B cell (primary cell): ENCODE results near the gene TNFRSF1B. TPM values are rescaled to one million over a fixed set of nuclear protein-coding genes. Genes with fewer than 3 reads are reported as not detected.

Experiments
- ATAC-seq: fragments of 200-7000 bp; cut with Tn5 transposase; one replicate; pipeline ENCODE4 v1.10.0; 2021; ENCODE audit warnings: low read depth, mild to moderate bottlenecking, moderate number of reproducible peaks, moderate library complexity
- CTCF ChIA-PET: fragments of 350-600 bp; sonication (Branson Sonifier 250); formaldehyde crosslinking; loops from one replicate; lab custom pipeline; 2021; ENCODE audit warnings: antibody characterized with exemption, inconsistent platforms; lab: Charles Lee
- POLR2A ChIA-PET: fragments of 350-600 bp; sonication (Branson Sonifier 250); formaldehyde crosslinking; loops from one replicate; lab custom pipeline; 2021; ENCODE audit warnings: antibody characterized with exemption; lab: Charles Lee
- DNase-seq: peaks from one replicate; pipeline ENCODE4 v3.0.0; 2013
- H2AFZ ChIP-seq: 2 replicates; pipeline ENCODE4 v1.6.1; 2012; ENCODE audit warnings: mild to moderate bottlenecking, low read depth, low read length; ENCODE audit not compliant: insufficient read depth, poor library complexity, severe bottlenecking
- H3K27ac ChIP-seq, 2 donors: 1 replicate in 1 of 2; 2 replicates in 1 of 2; pipeline ENCODE4 v1.5.1; 2012 to 2013; ENCODE audit warnings: low read length in 2 of 2, mild to moderate bottlenecking in 2 of 2, moderate library complexity in 1 of 2
- H3K27me3 ChIP-seq, 4 experiments: fragments of 200-600 bp in 1 of 4; sonication (generic) in 1 of 4; replicated peaks in 1 of 4; 1 replicate in 2 of 4; 2 replicates in 2 of 4; pipeline versions ENCODE4 v1.6.1 to v1.7.0; 2013 to 2016; ENCODE audit warnings: low read length in 3 of 4, mild to moderate bottlenecking in 2 of 4, mixed read lengths in 1 of 4, moderate library complexity in 1 of 4; ENCODE audit not compliant: insufficient read depth in 4 of 4, control insufficient read depth in 3 of 4; ENCODE audit errors: control extremely low read depth in 1 of 4
- H3K36me3 ChIP-seq, 2 experiments: replicated peaks in 1 of 2; 1 replicate in 1 of 2; 2 replicates in 1 of 2; pipeline versions ENCODE4 v1.6.1 to v1.7.1; 2013; ENCODE audit warnings: low read length in 1 of 2; ENCODE audit not compliant: insufficient read depth in 2 of 2, control insufficient read depth in 1 of 2; ENCODE audit errors: control extremely low read depth in 1 of 2, extremely low read depth in 1 of 2
- H3K4me1 ChIP-seq, 2 donors: fragments of 200-600 bp in 1 of 2; sonication (generic) in 1 of 2; 1 replicate in 1 of 2; 2 replicates in 1 of 2; pipeline versions ENCODE4 v1.5.1 to v1.6.1; 2013 to 2017; ENCODE audit warnings: low read length in 2 of 2; ENCODE audit not compliant: control insufficient read depth in 2 of 2, insufficient read depth in 2 of 2
- H3K4me2 ChIP-seq: replicated peaks from 2 replicates; pipeline ENCODE3; 2012; ENCODE audit warnings: mild to moderate bottlenecking, low read depth, low read length; ENCODE audit not compliant: poor library complexity, severe bottlenecking
- H3K4me3 ChIP-seq, 5 experiments: fragments of 200-600 bp in 1 of 5; sonication (generic) in 1 of 5; 1 replicate in 3 of 5; 2 replicates in 2 of 5; pipeline versions ENCODE4 v1.5.1 to v1.7.0; 2011 to 2016; ENCODE audit warnings: low read length in 4 of 5, mild to moderate bottlenecking in 4 of 5, low read depth in 2 of 5, control low read depth in 1 of 5, moderate library complexity in 1 of 5; ENCODE audit not compliant: insufficient read depth in 1 of 5; ENCODE audit errors: control extremely low read depth in 1 of 5, extremely low read depth in 1 of 5
- H3K79me2 ChIP-seq: fragments of 200-600 bp; sonication (generic); one replicate; pipeline ENCODE4 v1.6.0; 2016; ENCODE audit warnings: low read length; ENCODE audit not compliant: control insufficient read depth, insufficient read depth
- H3K9ac ChIP-seq: fragments of 200-600 bp; sonication (generic); 2 replicates; pipeline ENCODE4 v1.6.1; 2017; ENCODE audit warnings: mild to moderate bottlenecking, low read length, moderate library complexity
- H3K9me3 ChIP-seq, 3 donors: one replicate each; pipeline versions ENCODE4 v1.6.1 to v1.7.1; 2013; ENCODE audit warnings: low read length in 2 of 3; ENCODE audit not compliant: control insufficient read depth in 2 of 3, insufficient read depth in 1 of 3; ENCODE audit errors: control extremely low read depth in 1 of 3
- H4K20me1 ChIP-seq: 2 replicates; pipeline ENCODE4 v1.6.0; 2012; ENCODE audit warnings: mild to moderate bottlenecking, low read length; ENCODE audit not compliant: insufficient read depth, control insufficient read depth, poor library complexity, severe bottlenecking
- H3K27ac Mint-ChIP-seq: one replicate; pipeline ENCODE4 v1.8.0; 2021; ENCODE audit warnings: mixed read lengths
- H3K27me3 Mint-ChIP-seq: one replicate; pipeline ENCODE4 v1.8.0; 2021; ENCODE audit warnings: mixed read lengths
- H3K4me1 Mint-ChIP-seq: one replicate; pipeline ENCODE4 v1.8.0; 2021; ENCODE audit warnings: mixed read lengths
- H3K4me3 Mint-ChIP-seq: one replicate; pipeline ENCODE4 v1.8.0; 2021; ENCODE audit warnings: mixed read lengths
- H3K9me3 Mint-ChIP-seq: one replicate; pipeline ENCODE4 v1.8.0; 2022; ENCODE audit warnings: mixed read lengths; ENCODE audit not compliant: insufficient read depth
- EZH2 ChIP-seq: IDR thresholded peaks from 2 replicates; pipeline ENCODE4 v1.6.1; 2012; ENCODE audit warnings: borderline replicate concordance, low read depth, mild to moderate bottlenecking, moderate library complexity, low read length; ENCODE audit not compliant: insufficient read depth, poor library complexity, severe bottlenecking
- WGBS: methylation state at CpG from one replicate; pipeline ENCODE4 v1.1.5; 2013; ENCODE audit warnings: missing lambda C conversion rate; ENCODE audit not compliant: insufficient coverage; 5-methylcytosine and 5-hydroxymethylcytosine counted together
- intact Hi-C: fragments of 100-400 bp; cut with micrococcal nuclease; formaldehyde crosslinking; loops from one replicate; pipeline ENCODE4 v1.10.0; 2022
- polyA plus RNA-seq: library from polyadenylated mRNA; depleted of rRNA; stranded (reverse); fragments of >200 nt; gene quantifications from 2 replicates; pipeline ENCODE4 v1.2.3, GENCODE V29; 2012
- total RNA-seq, 2 donors: library from RNA; stranded (reverse); fragments of 120-200 nt in 1 of 2; gene quantifications; 1 replicate in 1 of 2; 2 replicates in 1 of 2; pipeline versions ENCODE4 v1.2.3 to v1.2.4, GENCODE V29; 2013 to 2022
- TF ChIP-seq, protein P1 (sequence below): fragments of 200-600 bp; IDR thresholded peaks from one replicate; pipeline ENCODE4 v1.8.0; 2022; ENCODE audit warnings: antibody characterized with exemption, mild to moderate bottlenecking

TNFRSF1B gene
- total and polyA plus RNA-seq, 2 donors (not counting 1 experiment from before 2014, with no cell fraction given): 37.7 to 99.4 TPM

DNA sequence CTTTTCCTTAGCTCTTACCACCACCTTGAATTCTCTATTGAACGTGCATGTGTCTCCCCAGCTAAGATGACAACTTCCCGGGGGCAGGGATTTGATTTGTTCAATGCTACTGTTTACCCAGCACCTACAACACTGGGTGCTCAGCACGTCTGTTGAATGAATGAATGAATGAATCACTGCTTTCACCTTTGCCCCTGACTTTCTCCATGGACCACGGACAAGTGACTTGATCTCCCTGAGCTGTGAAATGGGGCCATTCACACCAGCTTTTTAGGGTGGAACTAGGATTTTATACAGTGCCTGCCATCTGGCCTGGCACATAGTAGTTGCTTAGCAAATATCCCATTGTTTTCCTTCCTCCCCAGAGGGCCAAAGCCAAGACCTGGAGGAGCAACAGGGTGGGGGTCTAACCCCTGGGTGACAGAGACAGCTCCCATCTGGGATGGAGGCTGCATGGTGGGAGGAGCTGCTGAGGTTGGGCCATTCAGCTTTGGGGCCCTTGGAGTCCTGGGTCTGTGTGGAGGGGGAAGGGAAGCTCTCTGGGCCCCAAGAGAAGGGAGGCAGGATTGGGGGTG, 15.7 kb downstream of the TNFRSF1B start:
- Histone ChIP-seq H3K4me1 (peaks cover 41 to 73% of the 10 kb centered on the region in 2 donors), H3K9me3 (no peaks in the 10 kb centered on the region), H3K27me3 (no peaks in the 10 kb centered on the region), H3K79me2 (peaks cover 87% of the 10 kb centered on the region), H3K27ac (peak overlapping the region in 1 of 2 donors; percentile 47), H3K4me3 (no peak overlapping the region), H3K9ac (no peak overlapping the region), H3K36me3 (peaks cover 0 to 32% of the 10 kb centered on the region in 2 experiments), H2AFZ (no peak overlapping the region), H4K20me1 (peaks cover 84% of the 10 kb centered on the region), H3K4me2 (no peak overlapping the region)
- Mint-ChIP-seq H3K9me3 (no peaks in the 10 kb centered on the region), H3K4me1 (peaks cover 71% of the 10 kb centered on the region), H3K4me3 (peak overlapping the region; percentile 32), H3K27ac (peak overlapping the region; percentile 69), H3K27me3 (no peaks in the 10 kb centered on the region)
- no peak for TF ChIP-seq EZH2
- TF ChIP-seq, protein P1, sequence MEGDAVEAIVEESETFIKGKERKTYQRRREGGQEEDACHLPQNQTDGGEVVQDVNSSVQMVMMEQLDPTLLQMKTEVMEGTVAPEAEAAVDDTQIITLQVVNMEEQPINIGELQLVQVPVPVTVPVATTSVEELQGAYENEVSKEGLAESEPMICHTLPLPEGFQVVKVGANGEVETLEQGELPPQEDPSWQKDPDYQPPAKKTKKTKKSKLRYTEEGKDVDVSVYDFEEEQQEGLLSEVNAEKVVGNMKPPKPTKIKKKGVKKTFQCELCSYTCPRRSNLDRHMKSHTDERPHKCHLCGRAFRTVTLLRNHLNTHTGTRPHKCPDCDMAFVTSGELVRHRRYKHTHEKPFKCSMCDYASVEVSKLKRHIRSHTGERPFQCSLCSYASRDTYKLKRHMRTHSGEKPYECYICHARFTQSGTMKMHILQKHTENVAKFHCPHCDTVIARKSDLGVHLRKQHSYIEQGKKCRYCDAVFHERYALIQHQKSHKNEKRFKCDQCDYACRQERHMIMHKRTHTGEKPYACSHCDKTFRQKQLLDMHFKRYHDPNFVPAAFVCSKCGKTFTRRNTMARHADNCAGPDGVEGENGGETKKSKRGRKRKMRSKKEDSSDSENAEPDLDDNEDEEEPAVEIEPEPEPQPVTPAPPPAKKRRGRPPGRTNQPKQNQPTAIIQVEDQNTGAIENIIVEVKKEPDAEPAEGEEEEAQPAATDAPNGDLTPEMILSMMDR: no peak
- POLR2A ChIA-PET: interaction anchor here (0.6 to 1.3 kb wide), 2 partner anchors 28 to 34 kb away, joined by 3 to 4 read pairs; no protein-coding TSS in a partner anchor
- intact Hi-C loops: loop anchor here (5.0 kb wide), 1 partner anchor 40 kb away; no protein-coding TSS in a partner anchor
- 100% methylated on average over 1 of the region's 4 CpGs for WGBS
- CTCF ChIA-PET: interaction anchor here (0.6 to 8.3 kb wide), 9 partner anchors 13 to 58 kb away, joined by 3 to 96 read pairs (median 5); no protein-coding TSS in a partner anchor
- DNase-seq (no peak), ATAC-seq (no peak)
